HCT116 (cell line): ENCODE data around the gene TMEM168. TPM values are rescaled to one million over a fixed set of nuclear protein-coding genes. Genes with fewer than 3 reads are reported as not detected.

Source experiments
- ATAC-seq: fragments of 200-7000 bp; cut with Tn5 transposase; 2 replicates; pipeline ENCODE4 v1.9.1; 2020; ENCODE audit warnings: mild to moderate bottlenecking, moderate library complexity
- BruUV-seq: library from RNA; stranded (reverse); fragments of 400-500 nt; replicated peaks from 2 replicates; lab custom pipeline; 2021; lab: Mats Ljungman, UMichigan
- CTCF ChIA-PET: fragments of 300-600 bp; sonication (Branson Sonifier 250); formaldehyde crosslinking; loops from one replicate; lab custom pipeline; 2021; ENCODE audit warnings: antibody characterized with exemption; lab: Charles Lee
- POLR2A ChIA-PET: fragments of 300-600, 350-600 bp; sonication (Branson Sonifier 250); formaldehyde crosslinking; loops from one replicate; lab custom pipeline; 2021; ENCODE audit warnings: antibody characterized with exemption; lab: Charles Lee
- RAD21 ChIA-PET, 2 experiments: fragments of 300-600 bp; sonication (Branson Sonifier 250); formaldehyde crosslinking; loops; one replicate each; lab custom pipeline; 2023; ENCODE audit warnings: low total read pairs in 2 of 2; ENCODE audit not compliant: uncharacterized antibody in 2 of 2, unreplicated experiment in 2 of 2, low non-redundant PET in 1 of 2; lab: Charles Lee
- DNase-seq: peaks from one replicate; pipeline ENCODE4 v3.0.0-alpha.2; 2010; ENCODE audit warnings: low read depth, low spot score
- H2AFZ ChIP-seq: fragments of 200-600 bp; shearing (Covaris generic), sonication (generic); 2 replicates; pipeline ENCODE4 v1.6.1; 2017; ENCODE audit warnings: low read depth, mixed run types, mixed read lengths, antibody characterized with exemption, low read length; ENCODE audit not compliant: poor library complexity, severe bottlenecking
- H3K27ac ChIP-seq: 2 replicates; pipeline ENCODE4 v1.5.1; 2012; ENCODE audit warnings: low read depth, low read length
- H3K27me3 ChIP-seq: fragments of 200-600 bp; sonication (generic); 2 replicates; pipeline ENCODE4 v1.6.1; 2016; ENCODE audit warnings: mixed run types, low read length, mixed read lengths; ENCODE audit not compliant: insufficient read depth
- H3K36me3 ChIP-seq, 2 experiments: fragments of 200-500 bp in 1 of 2; fragments of 200-600 bp in 1 of 2; sonication (Bioruptor generic) in 1 of 2; sonication (generic) in 1 of 2; 2 replicates each; pipeline versions ENCODE4 v1.5.1 to v1.6.1; 2014 to 2016; ENCODE audit warnings: low read length in 2 of 2, inconsistent platforms in 1 of 2, mixed read lengths in 1 of 2, mixed run types in 1 of 2; ENCODE audit not compliant: insufficient read depth in 2 of 2, control insufficient read depth in 1 of 2
- H3K4me1 ChIP-seq, 2 experiments: fragments of 200-600 bp in 1 of 2; sonication (generic) in 1 of 2; 2 replicates each; pipeline versions ENCODE4 v1.5.1 to v1.6.1; 2012 to 2017; ENCODE audit warnings: low read length in 2 of 2, inconsistent platforms in 1 of 2, mild to moderate bottlenecking in 1 of 2, mixed read lengths in 1 of 2, mixed run types in 1 of 2, moderate library complexity in 1 of 2; ENCODE audit not compliant: insufficient read depth in 2 of 2, control insufficient read depth in 1 of 2
- H3K4me2 ChIP-seq: fragments of 200-600 bp; sonication (generic); 2 replicates; pipeline ENCODE4 v1.6.1; 2017; ENCODE audit warnings: mixed run types, low read length, mixed read lengths
- H3K4me3 ChIP-seq, 2 experiments: fragments of 200-600 bp in 1 of 2; sonication (generic) in 1 of 2; replicated peaks in 1 of 2; 2 replicates each; pipeline ENCODE4 v1.5.1; 2011 to 2016; ENCODE audit warnings: low read length in 2 of 2, control low read depth in 1 of 2, low read depth in 1 of 2, mild to moderate bottlenecking in 1 of 2, mixed read lengths in 1 of 2, mixed run types in 1 of 2
- H3K79me2 ChIP-seq: fragments of 200-600 bp; sonication (generic); 2 replicates; pipeline ENCODE4 v1.6.1; 2017; ENCODE audit warnings: mild to moderate bottlenecking, mixed run types, low read length, moderate library complexity, mixed read lengths; ENCODE audit not compliant: insufficient read depth
- H3K9ac ChIP-seq: fragments of 200-600 bp; sonication (generic); 2 replicates; pipeline ENCODE4 v1.6.1; 2016; ENCODE audit warnings: low read length, mixed read lengths
- H3K9me2 ChIP-seq: fragments of 200-600 bp; sonication (generic), shearing (Covaris generic); 2 replicates; pipeline ENCODE4 v1.6.1; 2017; ENCODE audit warnings: mixed run types, mild to moderate bottlenecking, moderate library complexity; ENCODE audit not compliant: insufficient read depth
- H3K9me3 ChIP-seq, 2 experiments: fragments of 200-500 bp in 1 of 2; fragments of 200-600 bp in 1 of 2; sonication (Bioruptor generic) in 1 of 2; sonication (generic) in 1 of 2; 2 replicates each; pipeline ENCODE4 v1.6.1; 2014 to 2017; ENCODE audit warnings: low read length in 2 of 2, mixed read lengths in 2 of 2, inconsistent platforms in 1 of 2, low read depth in 1 of 2, mild to moderate bottlenecking in 1 of 2, mixed run types in 1 of 2, moderate library complexity in 1 of 2; ENCODE audit not compliant: control insufficient read depth in 1 of 2, insufficient read depth in 1 of 2
- H4K20me1 ChIP-seq: fragments of 200-600 bp; sonication (generic), shearing (Covaris generic); 2 replicates; pipeline ENCODE4 v1.6.1; 2017; ENCODE audit warnings: mixed run types, mild to moderate bottlenecking, moderate library complexity; ENCODE audit not compliant: insufficient read depth
- CBX3 ChIP-seq: IDR thresholded peaks from 2 replicates; pipeline ENCODE4 v1.6.1; 2012; ENCODE audit warnings: low read depth
- CEBPB ChIP-seq: IDR thresholded peaks from 2 replicates; pipeline ENCODE4 v1.6.1; 2012; ENCODE audit warnings: low read depth
- EGR1 ChIP-seq: IDR thresholded peaks from 2 replicates; pipeline ENCODE4 v1.6.1; 2012; ENCODE audit warnings: low read depth
- ELF1 ChIP-seq: IDR thresholded peaks from 2 replicates; pipeline ENCODE4 v1.6.1; 2012; ENCODE audit warnings: low read depth, borderline replicate concordance
- EZH2 ChIP-seq: fragments of 200-600 bp; sonication (generic); IDR thresholded peaks from 2 replicates; pipeline ENCODE4 v1.6.1; 2017; ENCODE audit warnings: antibody characterized with exemption, mixed run types
- JUND ChIP-seq: IDR thresholded peaks from 2 replicates; pipeline ENCODE4 v1.6.1; 2012
- RAD21 ChIP-seq: IDR thresholded peaks from 2 replicates; pipeline ENCODE4 v1.6.1; 2012; ENCODE audit warnings: low read depth, mild to moderate bottlenecking
- YY1 ChIP-seq: IDR thresholded peaks from 2 replicates; pipeline ENCODE4 v1.6.1; 2011; ENCODE audit warnings: low read length, low read depth, moderate library complexity, mild to moderate bottlenecking; ENCODE audit not compliant: insufficient replicate concordance; ENCODE audit errors: extremely low read depth
- ZNF274 ChIP-seq: fragments of 200-500 bp; sonication (Bioruptor generic); IDR thresholded peaks from 2 replicates; pipeline ENCODE4 v1.6.1; 2014; ENCODE audit warnings: mild to moderate bottlenecking, low read depth, low read length, inconsistent platforms
- intact Hi-C: fragments of 100-400 bp; cut with micrococcal nuclease; formaldehyde crosslinking; loops from 2 replicates; pipeline ENCODE4 v1.10.0; 2022
- total RNA-seq: library from RNA; stranded (reverse); gene quantifications from one replicate; pipeline ENCODE4 v1.2.1, GENCODE V29; 2021; ENCODE audit not compliant: unreplicated experiment
- TF ChIP-seq, protein P1 (sequence below), 3 experiments: fragments of 200-600 bp in 1 of 3; sonication (generic) in 1 of 3; IDR thresholded peaks in 2 of 3; conservative IDR thresholded peaks in 1 of 3; 2 replicates each; pipeline ENCODE4 v1.5.1; 2012 to 2017; ENCODE audit warnings: low read depth in 2 of 3, low read length in 2 of 3, antibody characterized with exemption in 1 of 3, borderline replicate concordance in 1 of 3, control low read depth in 1 of 3, mild to moderate bottlenecking in 1 of 3, mixed read lengths in 1 of 3, mixed run types in 1 of 3, moderate library complexity in 1 of 3; ENCODE audit not compliant: insufficient read depth in 1 of 3
- TF ChIP-seq, protein P2 (sequence below): IDR thresholded peaks from 2 replicates; pipeline ENCODE4 v1.6.1; 2012

TMEM168 gene
- total RNA-seq, 1 experiment from 2014 or later, result 16.5 TPM

DNA sequence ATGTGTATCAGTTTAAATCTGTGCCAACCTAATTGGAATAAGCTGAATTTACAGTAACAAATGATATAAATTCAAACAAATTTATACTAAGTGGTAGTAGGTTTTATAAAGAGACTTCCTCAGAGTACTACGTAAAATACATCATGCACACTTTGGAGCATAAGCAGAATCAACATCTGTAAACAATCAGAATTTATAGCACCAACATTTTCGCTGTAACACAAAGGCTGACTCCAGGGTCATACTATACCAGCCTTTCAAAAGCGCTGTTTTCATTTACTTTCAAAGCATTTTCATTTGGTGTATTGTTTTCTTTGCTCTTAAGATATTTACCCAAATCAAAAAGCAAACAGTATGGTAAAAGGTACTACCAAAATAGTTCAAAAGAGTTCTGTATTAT, 29.3 kb upstream of the TMEM168 start:
- Histone ChIP-seq H3K27ac (no peak overlapping the region), H2AFZ (no peak overlapping the region), H4K20me1 (no peaks in the 10 kb centered on the region), H3K9me3 (no peaks in the 10 kb centered on the region), H3K4me1 (no peaks in the 10 kb centered on the region), H3K9ac (no peak overlapping the region), H3K36me3 (no peaks in the 10 kb centered on the region), H3K4me3 (no peak overlapping the region), H3K79me2 (no peaks in the 10 kb centered on the region), H3K9me2 (no peaks in the 10 kb centered on the region), H3K27me3 (no peaks in the 10 kb centered on the region), H3K4me2 (no peak overlapping the region)
- CTCF ChIA-PET, result no interaction called here
- intact Hi-C loops, result no loop called here
- RAD21 ChIA-PET, result no interaction called here
- DNase-seq (no peak), ATAC-seq (no peak)
- POLR2A ChIA-PET, result no interaction called here
- no TSS peak for BruUV-seq
- TF ChIP-seq RAD21, result no peak
- TF ChIP-seq CEBPB, result no peak
- TF ChIP-seq, protein P1, sequence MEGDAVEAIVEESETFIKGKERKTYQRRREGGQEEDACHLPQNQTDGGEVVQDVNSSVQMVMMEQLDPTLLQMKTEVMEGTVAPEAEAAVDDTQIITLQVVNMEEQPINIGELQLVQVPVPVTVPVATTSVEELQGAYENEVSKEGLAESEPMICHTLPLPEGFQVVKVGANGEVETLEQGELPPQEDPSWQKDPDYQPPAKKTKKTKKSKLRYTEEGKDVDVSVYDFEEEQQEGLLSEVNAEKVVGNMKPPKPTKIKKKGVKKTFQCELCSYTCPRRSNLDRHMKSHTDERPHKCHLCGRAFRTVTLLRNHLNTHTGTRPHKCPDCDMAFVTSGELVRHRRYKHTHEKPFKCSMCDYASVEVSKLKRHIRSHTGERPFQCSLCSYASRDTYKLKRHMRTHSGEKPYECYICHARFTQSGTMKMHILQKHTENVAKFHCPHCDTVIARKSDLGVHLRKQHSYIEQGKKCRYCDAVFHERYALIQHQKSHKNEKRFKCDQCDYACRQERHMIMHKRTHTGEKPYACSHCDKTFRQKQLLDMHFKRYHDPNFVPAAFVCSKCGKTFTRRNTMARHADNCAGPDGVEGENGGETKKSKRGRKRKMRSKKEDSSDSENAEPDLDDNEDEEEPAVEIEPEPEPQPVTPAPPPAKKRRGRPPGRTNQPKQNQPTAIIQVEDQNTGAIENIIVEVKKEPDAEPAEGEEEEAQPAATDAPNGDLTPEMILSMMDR (IDR thresholded peaks at IDR 0.05 in 2 of 3, conservative IDR thresholded peaks at IDR 0.05 in 1 of 3; ENCODE audit: borderline replicate concordance in 1 of 3, insufficient read depth in 1 of 3, low read depth in 2 of 3, low read length in 2 of 3), result no peak
- TF ChIP-seq EGR1, result no peak
- no peak for TF ChIP-seq ELF1
- no peak for TF ChIP-seq CBX3
- TF ChIP-seq EZH2, result no peak
- TF ChIP-seq ZNF274, result no peak
- TF ChIP-seq, protein P2, sequence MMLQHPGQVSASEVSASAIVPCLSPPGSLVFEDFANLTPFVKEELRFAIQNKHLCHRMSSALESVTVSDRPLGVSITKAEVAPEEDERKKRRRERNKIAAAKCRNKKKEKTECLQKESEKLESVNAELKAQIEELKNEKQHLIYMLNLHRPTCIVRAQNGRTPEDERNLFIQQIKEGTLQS, result no peak
- TF ChIP-seq JUND, result no peak
- TF ChIP-seq YY1, result no peak
